NB4 (cell line): ENCODE measurements around the gene CLTCL1.

ENCODE experiments used
- CTCF ChIP-seq: IDR thresholded peaks from one replicate; pipeline ENCODE4 v1.5.1; 2012; ENCODE audit warnings: low read depth, low read length
- MAX ChIP-seq: IDR thresholded peaks from 2 replicates; pipeline ENCODE4 v1.6.1; 2011; ENCODE audit warnings: low read depth, low read length
- MYC ChIP-seq: IDR thresholded peaks from 2 replicates; pipeline ENCODE4 v1.6.1; 2011; ENCODE audit warnings: low read depth, low read length
- POLR2A ChIP-seq: IDR thresholded peaks from 2 replicates; pipeline ENCODE4 v1.6.1; 2011; ENCODE audit warnings: mild to moderate bottlenecking; ENCODE audit not compliant: insufficient read length; ENCODE audit errors: extremely low read depth

GRCh38 chr22:19226428-19226827, 65.1 kb downstream of the CLTCL1 start:
- TF ChIP-seq CTCF (no peak), MAX (no peak), POLR2A (no peak), MYC (no peak)
